Upper lobe of right lung (tissue), 1 donor: ENCODE data around the gene AMBN. TPM values are rescaled to one million over a fixed set of nuclear protein-coding genes. Genes with fewer than 3 reads are reported as not detected.

Experiments used
- ATAC-seq: fragments of 200-7000 bp; cut with Tn5 transposase; one replicate; pipeline ENCODE4 v1.9.1; 2020; ENCODE audit warnings: mild to moderate bottlenecking, moderate library complexity
- DNase-seq: peaks from one replicate; pipeline ENCODE4 v3.0.0-alpha.2; 2020
- H3K27ac ChIP-seq: fragments of 200-600 bp; one replicate; pipeline ENCODE4 v1.8.0; 2022
- H3K27me3 ChIP-seq: fragments of 200-600 bp; one replicate; pipeline ENCODE4 v1.8.0; 2022; ENCODE audit warnings: mild to moderate bottlenecking
- H3K36me3 ChIP-seq: fragments of 200-600 bp; one replicate; pipeline ENCODE4 v1.8.0; 2022
- H3K4me1 ChIP-seq: fragments of 200-600 bp; one replicate; pipeline ENCODE4 v1.8.0; 2022
- H3K4me3 ChIP-seq: fragments of 200-600 bp; one replicate; pipeline ENCODE4 v1.8.0; 2022; ENCODE audit warnings: mild to moderate bottlenecking
- H3K9me3 ChIP-seq: fragments of 200-600 bp; one replicate; pipeline ENCODE4 v1.8.0; 2022
- CTCF ChIP-seq: fragments of 200-600 bp; IDR thresholded peaks from one replicate; pipeline ENCODE4 v1.8.0; 2022; ENCODE audit warnings: antibody characterized with exemption
- intact Hi-C: fragments of 100-400 bp; cut with DNase I; formaldehyde crosslinking; loops from one replicate; pipeline ENCODE4 v1.11.0; 2022
- long read RNA-seq: library from polyadenylated mRNA; unstranded; transcript quantifications from one replicate; pipeline ENCODE4 v2.0.0, GENCODE V29; 2021
- total RNA-seq: library from RNA; stranded (reverse); fragmentation: NEBNext Ultra II Directional; extraction: Animal tissue kit (Norgen Biotek cat#: 25700); gene quantifications from one replicate; pipeline ENCODE4 v1.2.1, GENCODE V29; 2021
- donor health status: DM: no; HTN: yes; CAD: no; lungs with severe emphysema.

AMBN gene, protein sequence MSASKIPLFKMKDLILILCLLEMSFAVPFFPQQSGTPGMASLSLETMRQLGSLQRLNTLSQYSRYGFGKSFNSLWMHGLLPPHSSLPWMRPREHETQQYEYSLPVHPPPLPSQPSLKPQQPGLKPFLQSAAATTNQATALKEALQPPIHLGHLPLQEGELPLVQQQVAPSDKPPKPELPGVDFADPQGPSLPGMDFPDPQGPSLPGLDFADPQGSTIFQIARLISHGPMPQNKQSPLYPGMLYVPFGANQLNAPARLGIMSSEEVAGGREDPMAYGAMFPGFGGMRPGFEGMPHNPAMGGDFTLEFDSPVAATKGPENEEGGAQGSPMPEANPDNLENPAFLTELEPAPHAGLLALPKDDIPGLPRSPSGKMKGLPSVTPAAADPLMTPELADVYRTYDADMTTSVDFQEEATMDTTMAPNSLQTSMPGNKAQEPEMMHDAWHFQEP
- total RNA-seq = not detected
- long read RNA-seq = 0 reads

- H3K4me3 ChIP-seq = no peak within 1 kb of the TSS
- no peak for ATAC-seq
- no peaks in the 10 kb centered on the region for H3K9me3 ChIP-seq
- intact Hi-C loops = no loop called here
- no peaks in the 10 kb centered on the region for H3K27me3 ChIP-seq
- no peak within 1 kb of the TSS for H3K27ac ChIP-seq
- H3K4me1 ChIP-seq = no peaks in the 10 kb centered on the region
- H3K36me3 ChIP-seq = no peaks in the 10 kb centered on the region
- no peak for TF ChIP-seq CTCF
- DNase-seq = no peak
These were observed at the start of gene AMBN for GRCh38 chr4:70591955-70592582. Gene AMBN, plus strand, starts transcription at chr4:70592256. Its CDS starts 103 bp downstream, at chr4:70592359.

- Histone ChIP-seq H3K4me1 (no peaks in the 10 kb centered on the region), H3K27me3 (no peaks in the 10 kb centered on the region), H3K27ac (no peak overlapping the region), H3K4me3 (no peak overlapping the region), H3K36me3 (no peaks in the 10 kb centered on the region), H3K9me3 (no peaks in the 10 kb centered on the region)
- intact Hi-C loops = no loop called here
- DNase-seq (no peak), ATAC-seq (no peak)
- TF ChIP-seq CTCF = peak; percentile 44
These were observed 47.7 kb upstream of the AMBN start for GRCh38 chr4:70544279-70544868.

- intact Hi-C loops = no loop called here
- H3K27ac ChIP-seq = no peak overlapping the region
- TF ChIP-seq CTCF = no peak
- ATAC-seq = no peak
- H3K4me1 ChIP-seq = no peaks in the 10 kb centered on the region
- no peak overlapping the region for H3K4me3 ChIP-seq
- H3K36me3 ChIP-seq = no peaks in the 10 kb centered on the region
- no peaks in the 10 kb centered on the region for H3K9me3 ChIP-seq
- no peak for DNase-seq
- no peaks in the 10 kb centered on the region for H3K27me3 ChIP-seq
These were observed 35.2 kb upstream of the AMBN start for GRCh38 chr4:70556856-70557255.

GRCh38 chr4:70559211-70559830 lies 32.7 kb upstream of the AMBN start:
- TF ChIP-seq CTCF = peak; percentile 75
- Histone ChIP-seq H3K9me3 (no peaks in the 10 kb centered on the region), H3K27me3 (no peaks in the 10 kb centered on the region), H3K27ac (no peak overlapping the region), H3K36me3 (no peaks in the 10 kb centered on the region), H3K4me1 (no peaks in the 10 kb centered on the region), H3K4me3 (no peak overlapping the region)
- ATAC-seq (peak; percentile 72), DNase-seq (no peak)
- intact Hi-C loops = no loop called here

GRCh38 chr4:70559924-70560323 lies 32.1 kb upstream of the AMBN start:
- no peaks in the 10 kb centered on the region for H3K4me1 ChIP-seq
- ATAC-seq = no peak
- no peaks in the 10 kb centered on the region for H3K36me3 ChIP-seq
- DNase-seq = no peak
- no peak overlapping the region for H3K27ac ChIP-seq
- H3K27me3 ChIP-seq = no peaks in the 10 kb centered on the region
- no peaks in the 10 kb centered on the region for H3K9me3 ChIP-seq
- no peak overlapping the region for H3K4me3 ChIP-seq
- no peak for TF ChIP-seq CTCF
- intact Hi-C loops = no loop called here
